ENCODE measurements around the gene ZNF426.

Gene ZNF426

GRCh38 chr19:9494096-9494495, 44.3 kb downstream of the ZNF426 start:
- H3K4me3 ChIP-seq (ENCODE audit: control insufficient read depth, low read depth, low read length) = no peak overlapping the region
- DNase-seq (ENCODE audit: low read depth) = no peak
- no peak for TF ChIP-seq CTCF (IDR thresholded peaks at IDR 0.05; ENCODE audit: control insufficient read depth, insufficient read depth, low read depth, low read length, missing control alignments)

- TF ChIP-seq CTCF (IDR thresholded peaks at IDR 0.05; ENCODE audit: control insufficient read depth, insufficient read depth, low read depth, low read length, missing control alignments) = no peak
- no peak overlapping the region for H3K4me3 ChIP-seq (ENCODE audit: control insufficient read depth, low read depth, low read length)
- no peak for DNase-seq (ENCODE audit: low read depth)
Measured at GRCh38 chr19:9487016-9487415, 51.4 kb downstream of the ZNF426 start.

GRCh38 chr19:9485140-9485539, 53.3 kb downstream of the ZNF426 start:
- no peak for TF ChIP-seq CTCF (IDR thresholded peaks at IDR 0.05; ENCODE audit: control insufficient read depth, insufficient read depth, low read depth, low read length, missing control alignments)
- DNase-seq (ENCODE audit: low read depth) = no peak
- no peak overlapping the region for H3K4me3 ChIP-seq (ENCODE audit: control insufficient read depth, low read depth, low read length)

GRCh38 chr19:9474975-9475374, 63.5 kb downstream of the ZNF426 start:
- no peak overlapping the region for H3K4me3 ChIP-seq (ENCODE audit: control insufficient read depth, low read depth, low read length)
- DNase-seq (ENCODE audit: low read depth) = no peak

More at GRCh38 chr19:9474975-9475374, 63.5 kb downstream of the ZNF426 start:
- TF ChIP-seq CTCF (IDR thresholded peaks at IDR 0.05; ENCODE audit: control insufficient read depth, insufficient read depth, low read depth, low read length, missing control alignments) = no peak

All from AG09309 (cell line).